CD4-positive, alpha-beta T cell (primary cell): ENCODE measurements around the gene SLC35A3. TPM values are rescaled to one million over a fixed set of nuclear protein-coding genes. Genes with fewer than 3 reads are reported as not detected.
"Not testable (repeated sequence)": the region's sequence is repeated elsewhere in the genome, so short reads cannot be mapped to it uniquely, and the experiment has no call there.

Source experiments
- ATAC-seq: fragments of 200-7000 bp; cut with Tn5 transposase; one replicate; pipeline ENCODE4 v1.10.0; 2022; ENCODE audit warnings: mild to moderate bottlenecking; ENCODE audit not compliant: poor library complexity
- CTCF ChIA-PET: fragments of 350-600 bp; sonication (Branson Sonifier 250); formaldehyde crosslinking; loops from one replicate; lab custom pipeline; 2021; ENCODE audit warnings: antibody characterized with exemption, inconsistent platforms; lab: Charles Lee
- POLR2A ChIA-PET: fragments of 350-600 bp; sonication (Branson Sonifier 250); formaldehyde crosslinking; loops from one replicate; lab custom pipeline; 2021; ENCODE audit warnings: antibody characterized with exemption, inconsistent platforms; lab: Charles Lee
- DNase-seq, 14 experiments: peaks; one replicate each; pipeline ENCODE4 v3.0.0-alpha.2; 2013 to 2020; ENCODE audit warnings: mixed read lengths in 2 of 14
- H3K27ac ChIP-seq, 2 donors: one replicate each; pipeline versions ENCODE4 v1.5.1 to v1.7.0; 2013; ENCODE audit warnings: low read length in 2 of 2, low read depth in 1 of 2, mild to moderate bottlenecking in 1 of 2
- H3K27me3 ChIP-seq, 2 experiments: 1 replicate in 1 of 2; 2 replicates in 1 of 2; pipeline versions ENCODE4 v1.6.1 to v1.7.0; 2013; ENCODE audit warnings: low read length in 2 of 2, control low read depth in 1 of 2, mild to moderate bottlenecking in 1 of 2, moderate library complexity in 1 of 2; ENCODE audit not compliant: insufficient read depth in 2 of 2, control insufficient read depth in 1 of 2
- H3K36me3 ChIP-seq: one replicate; pipeline ENCODE4 v1.6.1; 2013; ENCODE audit warnings: low read length, control low read depth; ENCODE audit not compliant: insufficient read depth
- H3K4me1 ChIP-seq: one replicate; pipeline ENCODE4 v1.6.1; 2013; ENCODE audit warnings: low read length, control low read depth; ENCODE audit not compliant: insufficient read depth
- H3K4me3 ChIP-seq: one replicate; pipeline ENCODE4 v1.5.1; 2013; ENCODE audit warnings: mild to moderate bottlenecking, low read length, moderate library complexity
- H3K9me3 ChIP-seq, 2 experiments: 1 replicate in 1 of 2; 2 replicates in 1 of 2; pipeline versions ENCODE4 v1.6.1 to v1.7.0; 2013; ENCODE audit warnings: low read length in 2 of 2, mild to moderate bottlenecking in 2 of 2, control low read depth in 1 of 2, moderate library complexity in 1 of 2; ENCODE audit not compliant: control insufficient read depth in 1 of 2, insufficient read depth in 1 of 2
- H3K27ac Mint-ChIP-seq: one replicate; pipeline ENCODE4 v1.8.0; 2020; ENCODE audit warnings: mixed read lengths
- H3K27me3 Mint-ChIP-seq: one replicate; pipeline ENCODE4 v1.8.0; 2021; ENCODE audit warnings: mixed read lengths
- H3K36me3 Mint-ChIP-seq: one replicate; pipeline ENCODE4 v1.8.0; 2021; ENCODE audit warnings: low read depth, mixed read lengths
- H3K4me1 Mint-ChIP-seq: one replicate; pipeline ENCODE4 v1.8.0; 2021; ENCODE audit warnings: low read depth, mixed read lengths
- H3K4me3 Mint-ChIP-seq: one replicate; pipeline ENCODE4 v1.8.0; 2020; ENCODE audit warnings: mild to moderate bottlenecking, mixed read lengths
- H3K9me3 Mint-ChIP-seq: one replicate; pipeline ENCODE4 v1.8.0; 2020; ENCODE audit warnings: mixed read lengths
- CTCF ChIP-seq: fragments of 200-600 bp; IDR thresholded peaks from one replicate; pipeline ENCODE4 v1.8.0; 2022; ENCODE audit warnings: antibody characterized with exemption, mild to moderate bottlenecking
- intact Hi-C, 2 experiments: fragments of 100-400 bp; cut with DNase I in 1 of 2; cut with micrococcal nuclease in 1 of 2; formaldehyde crosslinking; loops; one replicate each; pipeline versions ENCODE4 v1.15.1 to v1.9.0; 2023 to 2025; cut with DNase I, micrococcal nuclease
- total RNA-seq, 174 experiments: library from RNA in 2 of 174; stranded (reverse) in 2 of 174; gene quantifications; one replicate each; pipeline ENCODE4 v1.2.3 and lab custom pipeline; 2021 to 2026

The SLC35A3 gene
- total RNA-seq, 2 experiments from 2014 or later = 20.2 to 24.6 TPM

DNA sequence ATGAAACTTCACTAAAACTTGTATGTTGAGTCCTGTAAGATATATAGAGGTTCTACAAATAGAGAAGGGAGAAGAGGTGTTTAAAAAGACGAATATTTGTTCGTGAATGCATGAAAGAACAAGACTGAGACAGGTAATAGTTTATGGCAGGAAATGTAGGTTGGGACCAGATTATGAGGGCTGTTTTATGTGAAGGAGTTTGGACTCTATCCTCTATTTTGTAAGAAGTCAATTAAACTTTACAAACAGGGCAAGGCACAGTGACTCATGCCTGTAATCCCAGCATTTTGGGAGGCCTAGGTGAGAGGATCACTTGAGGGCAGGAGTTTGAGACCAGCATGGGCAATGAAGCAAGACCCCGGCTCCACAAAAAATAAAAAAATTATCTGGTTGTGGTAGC, 5.7 kb downstream of the SLC35A3 start:
- Histone ChIP-seq H3K27me3 (no peaks in the 10 kb centered on the region), H3K9me3 (no peaks in the 10 kb centered on the region), H3K4me1 (peaks cover 3% of the 10 kb centered on the region), H3K27ac (no peak overlapping the region), H3K4me3 (no peak overlapping the region), H3K36me3 (peaks cover 20% of the 10 kb centered on the region)
- no peak for DNase-seq
- Mint-ChIP-seq H3K4me1 (peaks cover 31% of the 10 kb centered on the region), H3K36me3 (peaks cover 44% of the 10 kb centered on the region), H3K27ac (no peak overlapping the region), H3K27me3 (no peaks in the 10 kb centered on the region), H3K4me3 (no peak overlapping the region), H3K9me3 (no peaks in the 10 kb centered on the region)
- CTCF ChIA-PET = no interaction called here
- no peak for ATAC-seq
- POLR2A ChIA-PET = interaction anchor here (0.7 kb wide), 1 partner anchor 1317 kb away, joined by 3 read pairs; no protein-coding TSS in a partner anchor
- intact Hi-C loops = no loop called here
- TF ChIP-seq CTCF = no peak

GRCh38 chr1:99977326-99977725, 7.5 kb downstream of the SLC35A3 start:
- H3K4me1 Mint-ChIP-seq = peaks cover 27% of the 10 kb centered on the region
- H3K4me3 ChIP-seq, H3K27ac Mint-ChIP-seq, ATAC-seq, H3K9me3 Mint-ChIP-seq, H3K27me3 ChIP-seq, H3K4me3 Mint-ChIP-seq, CTCF ChIA-PET, intact Hi-C loops, H3K4me1 ChIP-seq, H3K9me3 ChIP-seq, DNase-seq, H3K27ac ChIP-seq, H3K27me3 Mint-ChIP-seq: not testable (repeated sequence)
- H3K36me3 ChIP-seq = peaks cover 19% of the 10 kb centered on the region
- POLR2A ChIA-PET = interaction anchor here (0.6 kb wide), 1 partner anchor 45 kb away, joined by 3 read pairs; no protein-coding TSS in a partner anchor
- H3K36me3 Mint-ChIP-seq = peaks cover 46% of the 10 kb centered on the region

- H3K27ac Mint-ChIP-seq = no peak overlapping the region
- H3K4me1 Mint-ChIP-seq = peaks cover 23% of the 10 kb centered on the region
- Histone ChIP-seq H3K36me3 (peaks cover 17% of the 10 kb centered on the region), H3K4me3 (no peak overlapping the region), H3K9me3 (peaks cover 0 to 3% of the 10 kb centered on the region in 2 experiments), H3K27me3 (no peaks in the 10 kb centered on the region), H3K27ac (no peak overlapping the region), H3K4me1 (no peaks in the 10 kb centered on the region)
- H3K4me3 Mint-ChIP-seq = no peak overlapping the region
- peaks cover 43% of the 10 kb centered on the region for H3K36me3 Mint-ChIP-seq
- no peak for TF ChIP-seq CTCF
- DNase-seq (no peak), ATAC-seq (no peak)
- POLR2A ChIA-PET = interaction anchor here (0.6 kb wide), 1 partner anchor 46 kb away, joined by 3 read pairs; no protein-coding TSS in a partner anchor
- H3K9me3 Mint-ChIP-seq = no peaks in the 10 kb centered on the region
- intact Hi-C loops = no loop called here
- CTCF ChIA-PET = no interaction called here
- no peaks in the 10 kb centered on the region for H3K27me3 Mint-ChIP-seq
These were observed 8.4 kb downstream of the SLC35A3 start for GRCh38 chr1:99978218-99978617.

DNA sequence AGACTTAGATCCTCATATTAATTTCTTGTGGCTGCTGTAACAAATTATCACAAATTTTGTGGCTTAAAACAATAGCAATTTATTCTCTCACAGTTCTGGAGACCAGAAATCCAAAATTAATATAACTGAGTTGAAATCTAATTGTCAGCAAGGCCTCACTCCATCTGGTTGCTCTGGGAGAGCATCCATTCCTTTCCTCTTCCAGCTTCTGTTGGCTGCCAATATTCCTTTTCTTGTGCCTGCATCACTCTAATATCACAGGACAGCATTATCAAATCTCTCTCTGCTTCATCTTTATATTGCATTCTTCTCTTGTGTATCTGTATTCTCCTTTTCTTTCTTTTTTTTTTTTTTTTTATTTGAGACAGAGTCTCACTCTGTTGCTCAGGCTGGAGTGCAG, 9.3 kb downstream of the SLC35A3 start:
- H3K27me3 ChIP-seq = no peaks in the 10 kb centered on the region
- H3K36me3 Mint-ChIP-seq = peaks cover 46% of the 10 kb centered on the region
- no peaks in the 10 kb centered on the region for H3K27me3 Mint-ChIP-seq
- H3K4me3 Mint-ChIP-seq = no peak overlapping the region
- ATAC-seq (no peak), DNase-seq (no peak)
- ChIA-PET CTCF (no interaction called here), POLR2A (no interaction called here)
- no peaks in the 10 kb centered on the region for H3K4me1 ChIP-seq
- no peak for TF ChIP-seq CTCF
- no peak overlapping the region for H3K27ac Mint-ChIP-seq
- peaks cover 17% of the 10 kb centered on the region for H3K36me3 ChIP-seq
- H3K27ac ChIP-seq = no peak overlapping the region
- peaks cover 2% of the 10 kb centered on the region for H3K9me3 Mint-ChIP-seq
- peaks cover 0 to 10% of the 10 kb centered on the region in 2 experiments for H3K9me3 ChIP-seq
- intact Hi-C loops = no loop called here
- H3K4me3 ChIP-seq = no peak overlapping the region
- peaks cover 23% of the 10 kb centered on the region for H3K4me1 Mint-ChIP-seq
